GM12873 (cell line): ENCODE data around the gene RPS19BP1.

ENCODE experiments used
- CTCF ChIP-seq: IDR thresholded peaks from 2 replicates; pipeline ENCODE4 v1.5.1; 2012; ENCODE audit warnings: low read depth, mild to moderate bottlenecking, moderate library complexity, low read length, control low read depth; ENCODE audit not compliant: insufficient read depth; ENCODE audit errors: missing control alignments

RPS19BP1 gene

GRCh38 chr22:39481054-39481453, 51.5 kb downstream of the RPS19BP1 start:
- no peak for TF ChIP-seq CTCF

- TF ChIP-seq CTCF = no peak
Measured at GRCh38 chr22:39480557-39480956, 52.0 kb downstream of the RPS19BP1 start.

GRCh38 chr22:39479254-39479653, 53.3 kb downstream of the RPS19BP1 start:
- no peak for TF ChIP-seq CTCF
